ENCODE data around the gene NPR3. TPM values are rescaled to one million over a fixed set of nuclear protein-coding genes. Genes with fewer than 3 reads are reported as not detected.

The NPR3 gene
- total RNA-seq, 1 donor from 2014 or later, result 81.0 TPM

GRCh38 chr5:32770444-32770843 lies 59.3 kb downstream of the NPR3 start:
- intact Hi-C loops (cut with micrococcal nuclease), result no loop called here
- no peak for DNase-seq
- H3K27ac ChIP-seq (replicated peaks), result no peak overlapping the region
- H3K9me3 ChIP-seq (replicated peaks), result no peaks in the 10 kb centered on the region
- no peak overlapping the region for H3K4me3 ChIP-seq
- H3K36me3 ChIP-seq, result peaks cover 1% of the 10 kb centered on the region
- peaks cover 14% of the 10 kb centered on the region for H3K4me1 ChIP-seq
- TF ChIP-seq CTCF (IDR thresholded peaks at IDR 0.05; ENCODE audit: borderline replicate concordance), result no peak
- no peaks in the 10 kb centered on the region for H3K27me3 ChIP-seq (ENCODE audit: low read depth)

GRCh38 chr5:32771037-32771436 lies 59.9 kb downstream of the NPR3 start:
- peaks cover 4% of the 10 kb centered on the region for H3K36me3 ChIP-seq
- H3K27me3 ChIP-seq (ENCODE audit: low read depth), result no peaks in the 10 kb centered on the region
- peak; percentile 57 for DNase-seq
- no peak overlapping the region for H3K4me3 ChIP-seq
- no peak for TF ChIP-seq CTCF (IDR thresholded peaks at IDR 0.05; ENCODE audit: borderline replicate concordance)
- peaks cover 14% of the 10 kb centered on the region for H3K4me1 ChIP-seq
- H3K27ac ChIP-seq (replicated peaks), result no peak overlapping the region
- intact Hi-C loops (cut with micrococcal nuclease), result no loop called here
- H3K9me3 ChIP-seq (replicated peaks), result no peaks in the 10 kb centered on the region

- intact Hi-C loops (cut with micrococcal nuclease), result no loop called here
- DNase-seq, result no peak
- H3K36me3 ChIP-seq, result peaks cover 4% of the 10 kb centered on the region
- H3K9me3 ChIP-seq (replicated peaks), result no peaks in the 10 kb centered on the region
- no peak overlapping the region for H3K4me3 ChIP-seq
- peaks cover 14% of the 10 kb centered on the region for H3K4me1 ChIP-seq
- H3K27me3 ChIP-seq (ENCODE audit: low read depth), result no peaks in the 10 kb centered on the region
- no peak overlapping the region for H3K27ac ChIP-seq (replicated peaks)
- no peak for TF ChIP-seq CTCF (IDR thresholded peaks at IDR 0.05; ENCODE audit: borderline replicate concordance)
Measured at GRCh38 chr5:32773944-32774343, 62.8 kb downstream of the NPR3 start.

- Histone ChIP-seq H3K9me3 (replicated peaks) (no peaks in the 10 kb centered on the region), H3K4me3 (no peak overlapping the region), H3K36me3 (peaks cover 4% of the 10 kb centered on the region), H3K27ac (replicated peaks) (no peak overlapping the region), H3K27me3 (ENCODE audit: low read depth) (no peaks in the 10 kb centered on the region), H3K4me1 (peaks cover 6% of the 10 kb centered on the region)
- intact Hi-C loops (cut with micrococcal nuclease), result no loop called here
- no peak for TF ChIP-seq CTCF (IDR thresholded peaks at IDR 0.05; ENCODE audit: borderline replicate concordance)
- no peak for DNase-seq
Measured at GRCh38 chr5:32776200-32776599, 65.1 kb downstream of the NPR3 start.

GRCh38 chr5:32777222-32777621 lies 66.1 kb downstream of the NPR3 start:
- H3K27ac ChIP-seq (replicated peaks), result no peak overlapping the region

More at GRCh38 chr5:32777222-32777621, 66.1 kb downstream of the NPR3 start:
- intact Hi-C loops (cut with micrococcal nuclease), result no loop called here
- no peaks in the 10 kb centered on the region for H3K9me3 ChIP-seq (replicated peaks)
- H3K4me1 ChIP-seq, result peaks cover under 1% of the 10 kb centered on the region
- DNase-seq, result no peak
- TF ChIP-seq CTCF (IDR thresholded peaks at IDR 0.05; ENCODE audit: borderline replicate concordance), result no peak
- peaks cover 4% of the 10 kb centered on the region for H3K36me3 ChIP-seq
- no peak overlapping the region for H3K4me3 ChIP-seq
- no peaks in the 10 kb centered on the region for H3K27me3 ChIP-seq (ENCODE audit: low read depth)
